Left lung (tissue), 10 donors: Measurements from ENCODE around the gene DPP9. TPM values are rescaled to one million over a fixed set of nuclear protein-coding genes. Genes with fewer than 3 reads are reported as not detected.

Experiments used
- ATAC-seq: fragments of 200-7000 bp; cut with Tn5 transposase; one replicate; pipeline ENCODE4 v1.9.1; 2020; ENCODE audit warnings: moderate library complexity
- DNase-seq, 4 donors: peaks; one replicate each; pipeline ENCODE4 v3.0.0-alpha.2; 2013 to 2020
- H3K27ac ChIP-seq, 2 donors: fragments of 200-600 bp; sonication (generic) in 1 of 2; one replicate each; pipeline versions ENCODE4 v1.5.0 to v1.8.0; 2020 to 2021
- H3K27me3 ChIP-seq, 2 donors: fragments of 200-600 bp; sonication (generic) in 1 of 2; one replicate each; pipeline versions ENCODE4 v1.5.0 to v1.8.0; 2020 to 2021
- H3K36me3 ChIP-seq, 2 donors: fragments of 200-600 bp; sonication (generic) in 1 of 2; one replicate each; pipeline versions ENCODE4 v1.5.0 to v1.8.0; 2020 to 2021
- H3K4me1 ChIP-seq, 2 donors: fragments of 200-600 bp; one replicate each; pipeline ENCODE4 v1.8.0; 2021
- H3K4me3 ChIP-seq, 2 donors: fragments of 200-600 bp; sonication (generic) in 1 of 2; one replicate each; pipeline versions ENCODE4 v1.5.0 to v1.8.0; 2020 to 2021; ENCODE audit warnings: mild to moderate bottlenecking in 1 of 2
- H3K9me3 ChIP-seq, 2 donors: fragments of 200-600 bp; sonication (generic) in 1 of 2; one replicate each; pipeline versions ENCODE4 v1.5.0 to v1.8.0; 2020 to 2021
- CTCF ChIP-seq, 2 donors: fragments of 200-600 bp; sonication (generic) in 1 of 2; IDR thresholded peaks; one replicate each; pipeline versions ENCODE4 v1.5.0 to v1.8.0; 2021; ENCODE audit warnings: antibody characterized with exemption in 2 of 2
- intact Hi-C, 2 donors: fragments of 100-400 bp; cut with DNase I; formaldehyde crosslinking; loops; one replicate each; pipeline versions ENCODE4 v1.11.2 to v1.14.2; 2022
- polyA plus RNA-seq, 6 donors: library from polyadenylated mRNA; unstranded; fragments of 120-200 nt; gene quantifications; one replicate each; pipeline ENCODE4 v1.2.1, GENCODE V29; 2013; ENCODE audit not compliant: insufficient read length in 6 of 6
- total RNA-seq, 2 donors: library from RNA; stranded (reverse); fragmentation: NEBNext Ultra II Directional; extraction: Animal tissue kit (Norgen Biotek cat#: 25700); gene quantifications; one replicate each; pipeline ENCODE4 v1.2.1, GENCODE V29; 2021
- donor health status: DM: no; HTN: yes; CAD: no.
- donor health status: DM: no; HTN: no; CAD: no.

DPP9 gene
- total and polyA plus RNA-seq, 8 donors = 25.2 to 95.5 (median 31.3) TPM

DNA sequence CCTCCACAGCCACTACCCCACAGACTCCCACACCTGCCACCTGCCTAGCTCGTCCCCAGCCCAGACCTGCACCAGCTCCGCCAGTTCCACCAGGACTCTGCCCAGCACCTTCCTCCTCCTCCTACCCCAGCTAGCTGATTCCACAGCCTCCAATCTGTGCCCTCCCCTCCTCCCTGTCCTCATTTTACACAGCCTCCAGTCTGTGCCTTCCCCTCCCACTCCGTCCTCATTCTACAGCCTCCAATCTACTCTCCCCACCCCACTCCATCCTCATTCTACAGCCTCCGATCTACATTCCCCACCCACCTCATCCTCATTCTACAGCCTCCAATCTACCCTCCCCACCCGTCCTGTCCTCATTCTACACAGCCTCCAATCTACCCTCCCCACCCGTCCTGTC is 60.8 kb downstream of the DPP9 start:
- Histone ChIP-seq H3K27ac (no peak overlapping the region), H3K9me3 (no peaks in the 10 kb centered on the region), H3K4me3 (no peak overlapping the region), H3K4me1 (peaks cover 0 to 14% of the 10 kb centered on the region in 2 donors), H3K36me3 (peaks cover 0 to 93% of the 10 kb centered on the region in 2 donors), H3K27me3 (no peaks in the 10 kb centered on the region)
- DNase-seq (no peak), ATAC-seq (no peak)
- no peak for TF ChIP-seq CTCF (IDR thresholded peaks at IDR 0.05)
- intact Hi-C loops = no loop called here

DNA sequence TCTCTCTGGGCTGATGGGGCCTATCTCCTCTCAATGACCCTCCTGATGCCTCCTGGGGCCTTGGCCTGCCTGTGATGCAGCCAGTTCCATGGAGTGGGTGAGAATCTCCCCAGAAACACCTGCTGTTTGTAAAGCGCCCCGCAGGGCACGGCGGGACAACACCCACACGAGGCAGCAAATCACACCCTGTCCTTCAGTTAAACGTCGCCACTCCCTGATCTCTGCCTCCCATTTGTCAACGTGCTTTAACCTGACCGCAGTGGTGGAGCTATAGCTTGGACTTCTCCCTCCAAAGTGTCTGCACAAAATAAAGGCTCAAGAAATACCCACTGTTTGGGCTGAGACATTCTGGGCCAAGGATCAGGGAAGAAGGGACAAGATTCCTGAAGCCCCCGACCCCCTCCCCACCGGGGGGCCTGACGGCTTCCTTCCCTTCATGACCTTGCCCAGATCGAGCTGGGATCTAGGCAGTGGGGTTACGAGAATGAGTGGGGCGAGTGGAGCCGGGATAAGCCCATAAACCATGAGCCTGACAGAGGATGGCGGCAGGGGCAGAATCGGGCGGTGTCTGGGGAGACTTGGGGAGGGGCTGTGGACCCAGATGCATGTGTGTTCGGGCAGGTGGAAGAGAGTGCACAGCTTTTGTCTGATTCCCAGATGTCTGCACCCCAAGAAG is 61.5 kb downstream of the DPP9 start:
- Histone ChIP-seq H3K27me3 (no peaks in the 10 kb centered on the region), H3K27ac (no peak overlapping the region), H3K36me3 (peaks cover 0 to 93% of the 10 kb centered on the region in 2 donors), H3K4me1 (peaks cover 0 to 7% of the 10 kb centered on the region in 2 donors), H3K4me3 (no peak overlapping the region), H3K9me3 (no peaks in the 10 kb centered on the region)
- no peak for TF ChIP-seq CTCF (IDR thresholded peaks at IDR 0.05)
- ATAC-seq (no peak), DNase-seq (no peak)
- intact Hi-C loops = no loop called here

DNA sequence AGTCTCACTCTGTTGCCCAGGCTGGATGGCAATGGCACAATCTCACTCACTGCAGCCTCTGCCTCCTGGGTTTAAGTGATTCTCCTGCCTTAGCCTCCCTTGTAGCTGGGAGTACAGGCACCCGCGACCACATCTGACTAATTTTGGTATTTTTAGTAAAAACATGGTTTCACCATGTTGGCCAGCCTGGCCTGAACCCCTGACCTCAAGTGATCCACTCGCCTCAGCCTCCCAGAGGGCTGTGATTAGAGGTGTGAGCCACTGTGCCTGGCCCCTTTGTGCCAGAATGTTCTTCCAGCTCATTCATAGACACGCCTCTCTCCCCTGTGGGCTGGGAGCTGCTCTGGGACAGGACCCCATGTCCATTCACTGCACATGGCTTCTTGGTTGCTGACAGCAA is 62.6 kb downstream of the DPP9 start:
- ATAC-seq = no peak
- intact Hi-C loops = no loop called here
- H3K4me3 ChIP-seq = no peak overlapping the region
- no peaks in the 10 kb centered on the region for H3K4me1 ChIP-seq
- no peak overlapping the region for H3K27ac ChIP-seq
- TF ChIP-seq CTCF (IDR thresholded peaks at IDR 0.05) = no peak
- H3K36me3 ChIP-seq = peaks cover 0 to 93% of the 10 kb centered on the region in 2 donors
- no peak for DNase-seq
- no peaks in the 10 kb centered on the region for H3K9me3 ChIP-seq
- no peaks in the 10 kb centered on the region for H3K27me3 ChIP-seq

DNA sequence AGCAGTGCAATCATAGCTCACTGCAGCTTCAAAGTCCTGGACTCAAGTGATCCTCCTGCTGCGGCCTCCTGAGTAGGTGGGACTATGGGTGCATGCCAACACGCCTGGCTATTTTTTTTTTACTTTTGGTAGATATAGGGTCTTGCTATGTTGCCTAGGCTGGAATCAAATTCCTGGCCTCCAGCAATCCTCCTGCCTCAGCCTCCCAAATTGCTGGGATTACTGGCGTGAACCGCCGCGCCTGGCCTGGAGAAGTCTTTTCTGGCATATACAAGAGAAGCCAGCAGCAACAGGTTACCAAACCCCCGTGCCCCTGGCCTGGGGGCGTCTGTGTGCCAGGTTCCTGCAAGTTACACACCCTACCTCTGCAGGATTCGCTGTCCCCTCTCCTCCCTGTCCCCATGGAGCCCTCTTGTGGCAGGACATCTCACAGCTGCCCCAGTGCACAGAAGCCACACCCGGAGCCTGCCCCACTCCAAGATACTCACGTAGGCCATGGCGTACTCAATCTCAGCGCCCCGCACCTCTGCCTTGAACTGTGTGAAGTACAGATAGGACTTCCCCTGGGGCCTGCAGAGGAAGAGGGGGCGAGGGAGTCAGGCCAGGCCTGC is 63.4 kb downstream of the DPP9 start:
- DNase-seq (no peak), ATAC-seq (peak; percentile 43)
- no peaks in the 10 kb centered on the region for H3K27me3 ChIP-seq
- H3K4me1 ChIP-seq = no peaks in the 10 kb centered on the region
- H3K9me3 ChIP-seq = no peaks in the 10 kb centered on the region
- intact Hi-C loops = no loop called here
- TF ChIP-seq CTCF (IDR thresholded peaks at IDR 0.05) = no peak
- H3K4me3 ChIP-seq = no peak overlapping the region
- H3K36me3 ChIP-seq = peaks cover 0 to 93% of the 10 kb centered on the region in 2 donors
- H3K27ac ChIP-seq = no peak overlapping the region

- no peak overlapping the region for H3K27ac ChIP-seq
- no peaks in the 10 kb centered on the region for H3K9me3 ChIP-seq
- intact Hi-C loops = no loop called here
- DNase-seq (no peak), ATAC-seq (no peak)
- no peaks in the 10 kb centered on the region for H3K4me1 ChIP-seq
- H3K27me3 ChIP-seq = no peaks in the 10 kb centered on the region
- H3K4me3 ChIP-seq = no peak overlapping the region
- no peak for TF ChIP-seq CTCF (IDR thresholded peaks at IDR 0.05)
- peaks cover 0 to 92% of the 10 kb centered on the region in 2 donors for H3K36me3 ChIP-seq
Observed at GRCh38 chr19:4657835-4658234, 65.8 kb downstream of the DPP9 start.
